ENCODE measurements around the gene HECTD4. TPM values are rescaled to one million over a fixed set of nuclear protein-coding genes. Genes with fewer than 3 reads are reported as not detected.

Gene HECTD4
- total and polyA plus RNA-seq, 2 of the 4 experiments (the other 2 are of a cell fraction): 12.9 to 13.0 TPM

DNA sequence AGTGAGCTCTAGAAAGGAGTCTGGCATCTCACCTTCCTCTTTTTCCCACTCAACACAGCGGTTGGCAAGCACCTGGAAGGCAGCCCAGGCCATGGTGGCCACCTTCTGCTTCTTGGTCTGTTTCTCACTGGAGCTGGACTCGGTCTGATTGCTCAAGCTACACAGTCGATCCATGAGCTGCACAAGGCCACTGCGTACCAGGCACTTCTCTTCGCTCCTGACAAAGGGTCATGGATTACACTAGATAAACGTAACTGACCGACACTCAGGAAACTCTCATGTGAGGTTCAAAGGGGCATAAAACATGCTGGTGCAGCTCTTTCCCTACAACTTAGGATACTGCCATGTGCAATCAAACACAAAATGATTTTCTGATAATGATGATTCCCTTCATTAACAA is 143.2 kb downstream of the HECTD4 start:
- Histone ChIP-seq H2BK15ac (ENCODE audit: low read depth, low read length) (no peak overlapping the region), H3K4ac (ENCODE audit: low read depth, low read length) (no peak overlapping the region), H3K56ac (ENCODE audit: extremely low read depth, insufficient read depth, low read length) (no peak overlapping the region), H2AFZ (replicated peaks; ENCODE audit: low read length, poor library complexity) (no peak overlapping the region), H3K27me3 (ENCODE audit: control insufficient read depth, insufficient read depth, low read length) (no peaks in the 10 kb centered on the region), H3K36me3 (ENCODE audit: control insufficient read depth, insufficient read depth, low read length) (peaks cover 56% of the 10 kb centered on the region), H4K5ac (ENCODE audit: low read depth, low read length) (no peak overlapping the region), H3K18ac (ENCODE audit: low read depth, low read length) (no peak overlapping the region), H3K23ac (ENCODE audit: low read depth, low read length) (no peak overlapping the region), H2BK20ac (ENCODE audit: low read depth, low read length) (no peak overlapping the region), H4K20me1 (ENCODE audit: insufficient read depth, low read length) (no peaks in the 10 kb centered on the region), H2BK5ac (ENCODE audit: low read depth, low read length, poor library complexity, severe bottlenecking) (no peak overlapping the region), H2AK5ac (ENCODE audit: low read depth, low read length) (no peak overlapping the region), H3K9ac (ENCODE audit: low read depth, low read length) (no peak overlapping the region), H2BK120ac (ENCODE audit: low read depth, low read length) (no peak overlapping the region), H3K4me3 (ENCODE audit: insufficient read depth, low read depth, low read length) (no peak overlapping the region), H3K79me1 (ENCODE audit: low read depth in 1 of 2, low read length in 2 of 2) (no peaks in the 10 kb centered on the region), H3K14ac (replicated peaks; ENCODE audit: low read depth, low read length) (no peak overlapping the region), H3K9me1 (ENCODE audit: insufficient read depth, low read length) (peaks cover 3% of the 10 kb centered on the region; the same call in 1 of the 2 replicates), H3K9me3 (ENCODE audit: control insufficient read depth, insufficient read depth, low read length) (no peaks in the 10 kb centered on the region), H3K4me2 (ENCODE audit: low read depth, low read length) (no peak overlapping the region), H3K4me1 (ENCODE audit: control insufficient read depth, insufficient read depth, low read length) (no peaks in the 10 kb centered on the region), H3K27ac (ENCODE audit: insufficient read depth, low read length) (no peak overlapping the region), H4K91ac (ENCODE audit: insufficient read depth, low read depth, low read length) (no peak overlapping the region), H4K8ac (ENCODE audit: low read depth in 2 of 2, low read length in 2 of 2) (no peak overlapping the region), H2AK9ac (replicated peaks; ENCODE audit: low read depth, low read length, poor library complexity) (no peak overlapping the region)
- intact Hi-C loops (cut with micrococcal nuclease) (loop anchor here (5.0 kb wide), 1 partner anchor 42 kb away; no protein-coding TSS in a partner anchor), in situ Hi-C loops (cut with MboI; ENCODE audit: low sequenced_read_pairs) (no loop called here), dilution Hi-C loops (cut with HindIII; ENCODE audit: low sequenced_read_pairs, unreplicated experiment) (no loop called here)
- no TSS peak for BruUV-seq (replicated peaks)
- no peak for TF ChIP-seq MAFK (IDR thresholded peaks at IDR 0.05; ENCODE audit: low read depth, low read length)
- TF ChIP-seq BHLHE40 (IDR thresholded peaks at IDR 0.05; ENCODE audit: low read depth, low read length): no peak
- no peak for TF ChIP-seq RFX5 (IDR thresholded peaks at IDR 0.05; ENCODE audit: low read depth, low read length)
- no peak for TF ChIP-seq FOS (IDR thresholded peaks at IDR 0.05; ENCODE audit: low read depth, low read length)
- TF ChIP-seq SMC3 (IDR thresholded peaks at IDR 0.05; ENCODE audit: low read depth, low read length): no peak
- no peak for TF ChIP-seq MAZ (IDR thresholded peaks at IDR 0.05; ENCODE audit: borderline replicate concordance, low read depth, low read length)
- no peak for TF ChIP-seq RCOR1 (IDR thresholded peaks at IDR 0.05; ENCODE audit: insufficient replicate concordance, low read length)
- TF ChIP-seq NFE2L2 (IDR thresholded peaks at IDR 0.05; ENCODE audit: low read depth, low read length): no peak
- TF ChIP-seq CHD1 (IDR thresholded peaks at IDR 0.05; ENCODE audit: low read depth, low read length): no peak
- no peak for TF ChIP-seq MXI1 (IDR thresholded peaks at IDR 0.05; ENCODE audit: borderline replicate concordance, low read depth, low read length)
- no peak for TF ChIP-seq RAD21 (IDR thresholded peaks at IDR 0.05; ENCODE audit: low read length)
- TF ChIP-seq, protein P1, sequence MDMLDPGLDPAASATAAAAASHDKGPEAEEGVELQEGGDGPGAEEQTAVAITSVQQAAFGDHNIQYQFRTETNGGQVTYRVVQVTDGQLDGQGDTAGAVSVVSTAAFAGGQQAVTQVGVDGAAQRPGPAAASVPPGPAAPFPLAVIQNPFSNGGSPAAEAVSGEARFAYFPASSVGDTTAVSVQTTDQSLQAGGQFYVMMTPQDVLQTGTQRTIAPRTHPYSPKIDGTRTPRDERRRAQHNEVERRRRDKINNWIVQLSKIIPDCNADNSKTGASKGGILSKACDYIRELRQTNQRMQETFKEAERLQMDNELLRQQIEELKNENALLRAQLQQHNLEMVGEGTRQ (IDR thresholded peaks at IDR 0.05; ENCODE audit: low read depth, low read length): no peak
- TF ChIP-seq, protein P2, sequence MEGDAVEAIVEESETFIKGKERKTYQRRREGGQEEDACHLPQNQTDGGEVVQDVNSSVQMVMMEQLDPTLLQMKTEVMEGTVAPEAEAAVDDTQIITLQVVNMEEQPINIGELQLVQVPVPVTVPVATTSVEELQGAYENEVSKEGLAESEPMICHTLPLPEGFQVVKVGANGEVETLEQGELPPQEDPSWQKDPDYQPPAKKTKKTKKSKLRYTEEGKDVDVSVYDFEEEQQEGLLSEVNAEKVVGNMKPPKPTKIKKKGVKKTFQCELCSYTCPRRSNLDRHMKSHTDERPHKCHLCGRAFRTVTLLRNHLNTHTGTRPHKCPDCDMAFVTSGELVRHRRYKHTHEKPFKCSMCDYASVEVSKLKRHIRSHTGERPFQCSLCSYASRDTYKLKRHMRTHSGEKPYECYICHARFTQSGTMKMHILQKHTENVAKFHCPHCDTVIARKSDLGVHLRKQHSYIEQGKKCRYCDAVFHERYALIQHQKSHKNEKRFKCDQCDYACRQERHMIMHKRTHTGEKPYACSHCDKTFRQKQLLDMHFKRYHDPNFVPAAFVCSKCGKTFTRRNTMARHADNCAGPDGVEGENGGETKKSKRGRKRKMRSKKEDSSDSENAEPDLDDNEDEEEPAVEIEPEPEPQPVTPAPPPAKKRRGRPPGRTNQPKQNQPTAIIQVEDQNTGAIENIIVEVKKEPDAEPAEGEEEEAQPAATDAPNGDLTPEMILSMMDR (conservative IDR thresholded peaks at IDR 0.05; ENCODE audit: low read depth, low read length): no peak
- TF ChIP-seq CEBPB (IDR thresholded peaks at IDR 0.05; ENCODE audit: low read depth, low read length): no peak
- TF ChIP-seq, protein P3, sequence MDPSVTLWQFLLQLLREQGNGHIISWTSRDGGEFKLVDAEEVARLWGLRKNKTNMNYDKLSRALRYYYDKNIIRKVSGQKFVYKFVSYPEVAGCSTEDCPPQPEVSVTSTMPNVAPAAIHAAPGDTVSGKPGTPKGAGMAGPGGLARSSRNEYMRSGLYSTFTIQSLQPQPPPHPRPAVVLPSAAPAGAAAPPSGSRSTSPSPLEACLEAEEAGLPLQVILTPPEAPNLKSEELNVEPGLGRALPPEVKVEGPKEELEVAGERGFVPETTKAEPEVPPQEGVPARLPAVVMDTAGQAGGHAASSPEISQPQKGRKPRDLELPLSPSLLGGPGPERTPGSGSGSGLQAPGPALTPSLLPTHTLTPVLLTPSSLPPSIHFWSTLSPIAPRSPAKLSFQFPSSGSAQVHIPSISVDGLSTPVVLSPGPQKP (IDR thresholded peaks at IDR 0.05; ENCODE audit: borderline replicate concordance, low read depth, low read length): no peak
- ATAC-seq (ENCODE audit: low read depth): no peak
- ChIA-PET CTCF (interaction anchor here (0.6 kb wide), 1 partner anchor 186 kb away, joined by 3 read pairs; no protein-coding TSS in a partner anchor), POLR2A (ENCODE audit: unreplicated experiment) (no interaction called here)
- WGBS, 2 experiments (ENCODE audit: extremely low coverage in 2 of 2, insufficient read length in 1 of 2): 95% methylated on average over 7 of the region's 7 CpGs; no CpG with 5 or more reads in 1 of the 2 experiments
- DNase-seq: no peak

Data from IMR-90 (cell line).